MM.1S (cell line): ENCODE results near the gene ERF.

ENCODE experiments used
- CTCF ChIP-seq: fragments of 300-600 bp; sonication (generic); IDR thresholded peaks from 2 replicates; pipeline ENCODE4 v1.5.1; 2016; ENCODE audit warnings: antibody characterized with exemption, low read length, mixed read lengths
- EZH2 ChIP-seq: fragments of 300-600 bp; sonication (generic); optimal IDR thresholded peaks from 2 replicates; pipeline ENCODE3; 2017; ENCODE audit warnings: low read depth, mild to moderate bottlenecking, antibody characterized with exemption, low read length, mixed read lengths

GRCh38 chr19:42279155-42279901 lies 24.4 kb upstream of the ERF start:
- no peak for TF ChIP-seq CTCF
- TF ChIP-seq EZH2, result no peak
